ENCODE data around the gene AOPEP.

GRCh38 chr9:94761481-94761880 lies 35.0 kb downstream of the AOPEP start:
- TF ChIP-seq CTCF (IDR thresholded peaks at IDR 0.05 in 4 of 5, conservative IDR thresholded peaks at IDR 0.05 in 1 of 5) (no peak), POLR2A (IDR thresholded peaks at IDR 0.05) (no peak)
